Myocyte (in vitro differentiated cells): ENCODE measurements around the gene VEPH1. TPM values are rescaled to one million over a fixed set of nuclear protein-coding genes. Genes with fewer than 3 reads are reported as not detected.

Experiments
- DNase-seq: peaks from one replicate; pipeline ENCODE4 v3.0.0-alpha.2; 2012; ENCODE audit warnings: low read depth
- total RNA-seq: library from RNA; depleted of rRNA; stranded (reverse); fragments of >200 nt; gene quantifications from 2 replicates; pipeline ENCODE4 v1.2.3, GENCODE V29; 2014

Gene VEPH1
- total RNA-seq, 1 donor from 2014 or later: 17.0 TPM

DNA sequence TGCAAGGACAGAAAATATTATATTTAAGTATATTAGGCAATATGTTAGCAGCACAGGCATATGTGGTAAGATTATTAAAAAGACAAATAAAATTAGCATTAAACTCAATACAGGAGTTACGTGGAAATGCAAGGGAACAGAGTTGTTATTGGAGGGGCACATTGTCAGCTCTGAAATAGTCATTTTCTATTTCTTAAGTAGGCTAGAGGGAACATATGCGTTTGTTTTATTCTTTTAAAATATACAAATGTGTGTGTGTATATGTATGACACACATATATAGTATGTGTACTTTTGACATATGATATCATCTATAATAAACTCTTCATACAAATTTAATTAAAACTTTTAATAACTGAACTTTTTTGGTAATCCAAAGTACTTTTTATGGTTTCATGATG lies 22.8 kb upstream of the VEPH1 start:
- DNase-seq: no peak

DNA sequence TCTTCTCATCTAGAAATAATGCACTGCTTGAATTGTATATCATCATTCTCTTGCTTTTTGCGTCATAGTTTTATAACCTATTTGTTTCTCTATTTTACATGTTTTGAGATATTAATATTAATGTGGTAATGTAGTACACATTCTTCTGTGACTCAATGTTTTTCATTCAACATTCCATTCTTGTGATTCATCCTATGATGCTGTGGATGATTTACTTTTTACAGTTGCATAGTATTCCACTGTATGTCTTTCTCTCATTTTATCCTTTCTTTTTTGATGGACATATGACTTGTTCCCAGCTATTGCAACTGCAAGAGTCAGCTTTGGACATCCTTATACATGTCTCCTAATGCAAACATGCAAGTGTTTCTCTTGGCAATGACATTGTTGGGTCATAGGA lies 20.6 kb upstream of the VEPH1 start:
- DNase-seq: no peak

DNA sequence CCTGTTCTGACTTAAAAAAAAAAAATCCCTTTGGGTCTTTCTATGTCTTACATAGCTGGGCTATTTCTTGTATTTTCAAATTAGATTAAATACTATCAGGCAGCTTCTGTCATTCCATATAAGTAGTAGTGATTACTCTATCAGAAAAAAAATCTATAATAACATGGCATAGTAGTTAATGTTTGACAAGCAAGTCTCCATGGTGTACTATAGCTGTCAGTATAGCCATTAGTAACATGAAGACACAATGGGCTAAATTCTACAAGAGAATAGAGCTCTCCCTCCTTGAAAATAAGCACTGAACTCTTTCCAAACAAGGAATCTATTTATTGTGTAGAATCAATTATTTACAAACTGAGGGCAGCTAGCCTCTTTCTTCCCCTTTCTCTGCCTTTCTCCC lies 19.4 kb upstream of the VEPH1 start:
- DNase-seq: no peak

DNA sequence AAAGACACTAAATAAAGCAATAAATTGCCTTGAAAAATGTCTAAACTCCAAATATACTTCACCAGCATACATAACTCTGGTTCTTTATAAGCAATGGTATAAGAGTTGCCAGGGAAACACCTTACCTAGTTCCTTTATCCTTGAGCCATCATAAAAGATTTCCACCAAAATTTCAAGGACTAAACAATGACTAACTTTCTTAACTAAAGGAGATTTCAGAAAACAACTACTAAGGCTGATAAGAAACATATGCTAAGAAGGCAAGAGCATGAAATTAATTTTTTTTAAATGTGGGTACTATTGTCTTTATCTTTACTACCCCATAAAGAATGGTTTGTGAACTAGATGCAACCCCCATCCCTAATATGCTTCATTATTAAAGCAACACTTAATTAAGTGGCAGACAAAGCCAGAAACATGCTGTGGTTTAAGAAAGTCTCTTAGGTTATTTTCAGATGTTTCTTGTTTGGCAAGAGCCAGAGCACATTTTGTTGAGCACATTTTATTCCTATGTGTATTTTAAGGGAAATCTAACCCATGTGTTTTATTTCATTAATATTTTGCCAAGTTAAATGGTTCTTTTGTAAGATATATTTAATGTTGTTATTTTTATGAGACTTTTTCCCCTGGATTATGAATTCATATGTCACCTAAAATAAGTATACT lies 17.4 kb upstream of the VEPH1 start:
- DNase-seq: no peak

DNA sequence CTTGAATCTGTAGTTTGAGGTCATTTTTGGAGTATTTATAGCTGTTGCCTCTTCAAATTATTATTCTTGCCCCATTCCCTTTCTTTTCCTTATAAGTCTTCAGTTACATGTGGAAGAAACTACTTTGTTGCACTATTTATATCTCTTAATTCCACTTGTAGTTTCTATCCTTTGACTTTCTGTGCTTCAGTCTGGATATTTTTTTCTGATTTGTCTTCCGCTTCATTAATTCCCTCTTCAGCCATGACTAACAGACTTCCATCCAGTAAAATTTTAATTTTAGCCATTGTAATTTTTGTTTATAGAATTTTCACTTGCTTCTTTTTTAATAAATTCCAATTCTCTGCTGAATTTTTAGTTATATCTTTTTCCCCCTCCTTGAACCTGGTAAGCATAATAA lies 15.7 kb upstream of the VEPH1 start:
- DNase-seq: no peak

DNA sequence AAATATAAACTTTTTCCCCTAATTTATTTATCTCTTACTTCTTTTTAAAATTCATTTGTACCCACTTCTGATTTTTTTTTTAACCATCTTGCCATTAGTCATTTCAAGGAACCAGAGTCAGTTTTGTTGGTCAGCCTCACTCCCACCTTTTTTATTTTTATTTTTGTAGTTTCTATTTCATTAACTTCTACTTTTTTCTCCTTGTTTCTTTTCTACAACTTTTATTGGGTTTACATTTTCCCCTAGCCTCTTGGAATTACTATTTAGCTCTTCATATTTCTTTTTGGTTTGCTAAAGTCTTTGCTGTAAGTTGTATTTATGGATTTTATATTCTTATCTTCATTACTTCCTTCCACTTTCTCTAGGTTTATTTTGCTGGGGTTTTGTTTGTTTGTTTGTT lies 13.7 kb upstream of the VEPH1 start:
- DNase-seq: no peak

DNA sequence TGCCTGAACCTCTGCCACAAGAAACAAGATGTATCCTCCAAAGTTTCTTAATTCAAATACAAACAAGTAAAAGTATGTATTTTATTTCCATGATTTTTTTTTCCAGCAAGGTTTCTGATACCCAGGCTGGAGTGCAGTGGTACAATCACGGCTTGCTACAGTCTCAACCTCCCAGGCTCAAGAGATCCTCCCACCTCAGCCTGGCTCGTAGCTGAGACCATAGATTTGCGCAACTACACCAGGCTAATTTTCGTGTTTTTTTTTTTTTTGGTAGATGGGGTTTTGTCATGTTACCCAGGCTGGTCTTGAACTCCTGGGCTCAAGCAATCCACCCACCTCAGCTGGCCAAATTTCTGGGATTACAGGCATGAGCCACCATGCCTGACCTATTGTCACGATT lies 12.2 kb upstream of the VEPH1 start:
- no peak for DNase-seq

DNA sequence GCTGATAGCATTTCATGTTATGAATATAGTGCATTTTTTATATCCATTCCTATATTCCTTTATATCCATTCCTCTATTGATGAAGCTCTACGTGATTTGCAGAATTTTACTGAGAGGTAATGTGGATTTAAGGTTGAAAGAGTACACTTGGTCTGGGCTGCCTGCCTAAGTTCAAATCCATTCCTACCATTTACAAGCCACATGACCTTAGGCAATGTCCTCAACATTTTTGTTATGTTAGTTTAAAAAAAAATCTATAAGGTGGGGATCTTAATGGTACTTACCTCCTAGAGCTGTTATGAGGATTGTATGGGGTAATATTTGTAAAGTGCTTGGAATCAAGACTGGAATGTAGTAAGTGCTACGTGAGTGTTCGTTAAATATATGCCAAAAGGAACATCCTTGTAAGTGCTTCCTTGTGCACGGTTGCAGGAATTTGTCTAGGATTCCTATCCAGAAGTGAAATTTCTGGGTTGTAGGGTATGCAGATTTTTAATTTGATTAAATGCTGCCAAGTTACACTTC lies 11.2 kb upstream of the VEPH1 start:
- no peak for DNase-seq

DNA sequence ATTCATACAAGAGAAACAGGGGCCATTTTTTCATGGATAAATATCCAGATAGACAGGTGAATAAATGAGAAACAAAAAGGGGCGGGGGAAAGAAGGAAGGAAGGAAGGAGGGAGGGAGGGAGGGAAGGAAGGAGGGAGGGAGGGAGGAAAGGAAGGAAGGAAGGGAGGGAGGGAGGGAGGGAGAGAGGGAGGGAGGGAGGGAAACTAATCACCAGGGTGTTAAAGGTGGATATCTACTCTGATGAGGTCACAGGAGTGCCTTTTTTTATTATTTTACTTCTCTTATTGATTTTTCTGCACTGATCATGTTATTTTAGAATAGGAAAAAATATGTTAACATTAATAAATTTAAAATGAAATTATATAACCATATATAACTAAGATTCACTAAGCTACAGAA lies 10.4 kb upstream of the VEPH1 start:
- no peak for DNase-seq

DNA sequence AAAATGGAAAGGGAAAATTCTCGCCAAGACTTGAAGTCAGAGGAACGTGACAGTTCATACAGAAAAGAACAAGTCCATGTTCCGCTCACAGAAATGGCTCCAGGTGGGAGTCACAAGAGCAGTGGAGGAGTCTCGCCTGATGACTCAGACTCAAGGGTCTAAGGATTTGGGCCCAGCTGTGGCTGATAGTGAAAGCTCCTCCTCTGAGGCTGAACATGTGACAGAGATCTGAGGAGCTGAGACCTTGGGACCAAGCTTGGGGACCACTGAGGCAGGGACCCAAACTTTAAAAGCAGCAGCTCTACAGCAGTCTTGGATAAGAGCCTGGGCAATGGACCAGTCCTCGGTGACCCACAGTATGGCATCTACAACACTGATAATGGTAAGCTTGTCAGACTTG lies 9.3 kb upstream of the VEPH1 start:
- no peak for DNase-seq

DNA sequence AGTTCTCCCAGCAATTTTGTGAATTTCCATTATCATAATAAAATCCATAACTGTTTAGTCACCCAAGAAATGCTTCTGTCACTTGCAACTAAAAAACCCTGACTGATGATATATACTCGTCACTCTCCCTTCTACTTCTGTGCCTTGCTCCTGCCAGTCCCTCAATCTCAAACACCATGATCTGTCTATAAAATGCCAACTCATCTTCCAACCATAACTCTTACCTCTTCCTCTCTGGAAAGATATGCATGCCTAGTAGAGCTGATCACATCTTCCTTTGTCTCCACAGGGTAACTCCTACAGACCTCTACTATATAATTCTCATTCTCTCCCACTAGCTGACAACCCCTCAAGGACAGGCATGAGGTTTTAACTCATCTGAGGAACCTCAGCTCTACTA lies 5.2 kb upstream of the VEPH1 start:
- no peak for DNase-seq

DNA sequence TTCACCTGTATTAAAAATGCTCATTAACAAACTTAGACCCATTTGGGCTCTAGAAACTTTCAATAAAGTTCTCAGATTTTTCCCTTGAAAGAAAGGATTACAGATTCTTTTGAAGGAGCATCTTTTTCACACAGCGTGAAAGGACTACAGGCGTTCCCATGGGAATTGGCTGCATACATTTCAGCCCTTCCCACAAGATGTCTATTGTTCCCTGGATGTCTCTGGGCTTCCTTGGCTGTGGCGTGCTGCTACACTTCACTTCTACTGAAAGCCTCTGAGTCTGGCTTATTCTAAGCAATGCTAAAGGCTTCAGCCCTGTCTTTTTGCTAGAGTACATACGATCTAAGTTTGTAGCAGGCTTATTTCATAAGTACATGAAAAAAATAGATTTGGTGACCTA lies 1.4 kb downstream of the VEPH1 start:
- DNase-seq: no peak

DNA sequence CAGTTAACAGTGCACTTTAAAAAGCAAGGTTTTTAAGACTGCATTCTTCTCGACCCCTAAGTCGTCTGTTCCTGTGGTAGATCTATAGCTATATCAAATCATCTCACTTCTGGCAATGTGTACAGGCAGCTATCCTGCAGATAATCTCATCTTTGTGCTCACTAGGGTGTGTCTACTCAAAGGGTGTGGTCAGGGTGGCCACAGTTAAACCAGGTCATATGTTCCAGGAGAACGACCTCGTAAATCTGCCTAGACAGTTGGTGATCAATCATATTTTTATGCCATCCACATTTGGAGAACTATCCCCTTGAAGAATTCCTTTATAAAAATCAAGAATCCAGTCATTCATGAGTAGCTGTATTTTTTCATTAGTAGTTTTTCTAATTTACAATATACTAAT lies 3.0 kb downstream of the VEPH1 start:
- DNase-seq: no peak

DNA sequence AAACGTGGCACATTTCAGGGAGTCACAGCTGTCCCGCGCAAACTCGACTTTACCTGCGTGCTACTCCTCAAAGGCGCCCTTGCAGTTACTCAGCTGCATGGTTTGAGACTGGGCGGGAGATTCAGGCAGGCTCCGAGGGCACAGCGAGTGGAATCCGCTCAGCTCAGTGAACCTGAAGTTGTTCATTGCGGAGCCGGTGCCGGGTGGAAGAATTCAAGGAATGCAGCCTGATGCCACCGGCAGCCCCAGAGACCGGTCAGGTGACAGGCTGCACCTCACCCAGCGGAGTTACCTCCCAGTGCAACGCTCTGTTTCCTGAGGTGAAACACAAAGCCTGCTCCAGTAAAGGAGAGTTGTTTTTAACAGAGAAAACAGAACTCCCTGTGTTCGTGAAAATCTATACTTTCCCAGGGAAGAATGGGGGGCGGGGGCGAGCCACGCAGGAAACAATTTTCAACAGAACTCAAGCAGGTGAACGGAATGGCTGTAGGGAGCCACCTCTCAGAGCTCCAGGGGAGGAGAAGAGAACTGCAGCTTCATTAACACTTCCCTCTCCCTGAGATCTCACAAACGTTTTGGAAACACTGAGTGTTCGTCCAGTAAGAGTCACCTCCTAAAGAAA lies 3.8 kb downstream of the VEPH1 start:
- no peak for DNase-seq

DNA sequence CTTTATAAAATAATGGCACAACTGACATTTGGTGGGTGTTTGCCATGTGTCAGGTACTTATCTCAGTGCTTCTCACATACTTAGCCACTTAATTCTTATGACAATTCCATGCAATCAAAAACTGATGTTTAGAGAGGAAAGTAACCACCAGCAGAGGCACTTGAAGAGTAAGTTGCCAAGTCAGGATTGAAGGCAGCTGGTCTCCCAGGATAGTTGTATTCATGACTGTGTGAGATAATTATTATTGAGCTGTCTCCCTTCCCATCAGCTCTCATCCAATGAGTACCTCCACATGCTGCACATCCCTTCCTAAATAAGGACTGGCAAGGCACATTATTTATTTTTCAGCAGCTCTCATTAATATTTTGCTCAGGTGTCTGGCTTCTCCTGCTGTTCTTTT lies 4.8 kb downstream of the VEPH1 start:
- no peak for DNase-seq

DNA sequence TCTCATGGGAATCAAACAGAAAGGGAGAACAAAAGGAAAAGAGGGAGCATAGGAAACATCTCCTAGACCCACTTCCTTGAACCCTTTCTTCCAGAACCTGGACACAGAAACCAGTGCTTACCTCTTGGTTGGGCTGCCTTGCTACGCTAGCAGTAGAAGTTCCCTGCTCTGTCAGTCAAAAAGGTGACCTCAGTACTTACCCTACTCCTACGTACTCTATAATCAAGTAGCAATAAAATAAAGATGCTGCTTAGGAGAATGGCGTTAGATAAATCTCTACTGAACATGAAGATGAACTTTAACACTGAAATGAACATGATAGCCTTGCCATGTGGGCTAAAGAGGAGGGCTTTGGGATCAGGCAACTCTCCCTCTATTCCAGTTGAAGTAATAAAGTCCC lies 7.4 kb downstream of the VEPH1 start:
- DNase-seq: no peak

DNA sequence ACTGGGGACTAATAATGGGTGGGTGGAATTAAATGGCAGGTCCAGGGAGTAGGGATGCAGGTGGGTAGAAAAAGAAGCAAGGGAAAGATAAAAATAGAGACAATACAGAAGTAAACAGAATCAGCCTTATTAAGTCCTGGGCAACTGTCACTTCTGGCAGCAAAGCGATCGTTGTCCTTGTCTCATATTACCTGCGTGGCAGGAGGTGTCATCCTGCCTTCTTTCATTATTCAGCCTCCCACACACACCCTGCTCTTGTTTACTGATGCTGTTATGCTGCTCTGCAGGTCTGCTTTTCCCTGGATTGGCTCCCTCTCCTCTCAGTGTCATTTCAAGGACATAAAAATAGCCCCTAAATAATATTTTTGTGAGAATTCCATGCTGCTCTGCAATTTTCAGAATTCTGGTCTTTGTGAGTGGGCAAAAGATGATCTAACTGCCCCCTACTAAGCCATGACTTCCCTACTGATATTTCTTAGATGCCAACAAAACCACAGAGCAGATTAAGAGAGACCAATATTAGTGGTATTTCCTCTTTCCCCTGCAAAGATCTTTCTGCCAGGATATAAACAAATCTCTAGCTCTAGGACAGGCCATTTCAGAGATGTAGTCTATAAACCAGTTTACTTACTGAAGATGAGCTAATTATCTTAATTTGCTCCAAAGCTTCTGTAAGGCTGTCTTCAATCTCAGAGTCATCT lies 8.5 kb downstream of the VEPH1 start:
- DNase-seq: no peak

DNA sequence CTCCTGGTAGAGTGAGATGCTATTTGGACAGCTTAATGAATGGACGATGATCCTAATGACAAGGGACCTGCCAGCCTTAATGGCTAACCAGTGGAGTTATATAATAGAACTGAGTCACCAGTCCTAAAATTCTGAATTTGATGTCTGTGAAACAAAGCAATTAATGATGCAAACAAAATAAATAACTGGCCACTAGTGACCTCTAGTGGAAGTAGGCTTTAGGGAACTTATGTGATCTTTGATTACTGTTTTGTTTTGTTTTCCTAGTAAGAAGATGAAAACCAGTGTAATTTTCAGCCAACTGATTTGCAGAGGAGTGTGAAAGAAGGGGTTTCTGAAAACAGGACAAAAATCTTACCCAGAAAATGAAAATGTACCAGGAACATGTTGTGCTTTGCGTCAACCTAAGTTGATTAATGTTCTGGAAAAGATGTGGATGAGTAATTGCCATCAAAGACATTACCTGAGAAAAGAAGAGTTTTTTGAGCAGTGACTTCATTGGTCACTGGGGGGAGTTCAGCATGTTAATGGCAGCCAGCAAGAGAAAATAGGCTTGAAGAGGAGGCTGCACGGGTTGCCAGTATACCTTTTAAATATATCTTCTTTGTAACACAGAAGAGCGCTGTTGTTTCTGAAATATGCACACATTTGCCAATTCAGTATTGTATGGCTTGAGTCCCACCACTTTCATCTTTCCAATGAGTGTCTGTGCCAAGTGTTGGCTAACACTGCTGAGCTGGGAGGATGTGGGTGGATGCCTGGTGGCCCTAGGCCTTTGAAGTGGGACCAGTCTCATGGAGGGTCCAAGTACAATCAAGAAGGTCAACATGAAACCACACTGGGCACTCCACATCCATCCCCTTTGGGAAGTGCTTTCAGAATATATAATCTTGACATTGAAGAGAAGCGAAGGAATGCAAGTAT lies 9.3 kb downstream of the VEPH1 start:
- DNase-seq: peak; percentile 78

DNA sequence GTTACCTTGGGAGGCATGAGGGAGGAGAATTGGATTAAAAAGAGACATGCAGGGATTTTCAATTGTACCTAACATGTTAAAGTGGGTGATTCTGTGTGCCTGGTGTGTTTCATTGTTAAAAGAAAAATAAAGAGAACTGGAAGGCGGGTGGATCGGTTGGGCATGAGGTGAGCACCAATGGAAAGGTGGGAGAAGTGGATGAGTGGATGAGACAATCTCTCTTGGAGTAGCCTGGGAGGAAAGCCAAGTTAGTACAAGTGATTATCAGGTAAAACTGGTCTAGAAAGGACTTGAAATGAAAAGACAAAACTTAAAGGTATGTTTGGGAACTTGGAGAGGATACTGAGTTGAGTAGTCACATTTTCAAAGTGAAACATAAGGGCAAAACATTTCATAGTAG lies 12.1 kb downstream of the VEPH1 start:
- no peak for DNase-seq

DNA sequence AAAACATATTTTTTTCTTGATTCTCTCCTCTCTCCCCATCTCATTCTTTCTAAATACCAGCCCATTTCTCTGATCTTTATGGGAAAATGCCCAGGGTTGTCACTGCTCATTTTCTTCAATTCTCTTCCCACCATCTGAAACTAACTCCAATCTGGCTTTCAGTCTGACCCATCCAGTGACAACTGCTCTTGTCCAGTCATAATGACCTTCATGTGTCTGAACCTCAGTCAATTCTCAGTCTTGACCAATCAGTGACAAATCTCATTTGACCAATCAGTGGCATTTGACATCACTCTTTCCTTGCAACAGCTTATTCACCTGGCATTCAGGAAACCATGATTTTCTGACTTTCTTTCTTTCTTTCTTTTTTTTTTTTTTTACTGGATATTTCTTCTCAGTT lies 15.1 kb downstream of the VEPH1 start:
- DNase-seq: no peak

DNA sequence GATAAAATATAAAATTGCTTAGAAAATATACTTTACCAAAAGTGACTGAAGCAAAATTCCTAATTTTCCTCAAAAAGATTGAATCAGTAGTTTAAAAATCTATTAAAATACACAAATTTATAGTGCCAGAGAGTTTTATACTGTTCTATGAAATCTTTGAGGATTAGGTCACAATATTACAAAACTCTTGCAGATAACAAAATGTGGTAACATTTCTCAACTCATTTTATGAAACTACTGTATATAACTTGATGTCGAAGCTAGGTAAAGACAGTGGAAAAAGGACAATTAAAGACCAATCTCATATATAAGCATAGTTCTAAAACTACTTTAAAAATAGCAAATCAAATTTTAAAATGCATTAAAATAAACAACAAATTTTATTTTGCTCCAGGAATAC lies 15.9 kb downstream of the VEPH1 start:
- DNase-seq: no peak
